GM19023 (cell line): Measurements from ENCODE around the gene SPOP.
A peak's percentile ranks its signal among the peaks of the same experiment; 100 is the strongest.
"Not testable (repeated sequence)": the region's sequence is repeated elsewhere in the genome, so short reads cannot be mapped to it uniquely, and the experiment has no call there.

Experiments used
- ATAC-seq: cut with Tn5 transposase; IDR thresholded peaks from one replicate; pipeline ENCODE4 v1.9.1; 2021; ENCODE audit warnings: mild to moderate bottlenecking, moderate library complexity; ENCODE audit not compliant: unreplicated experiment

SPOP gene

GRCh38 chr17:49696233-49696761 lies 18.4 kb upstream of the SPOP start:
- peak; percentile 73 for ATAC-seq

- ATAC-seq, result no peak
Measured at GRCh38 chr17:49695698-49696232, 17.9 kb upstream of the SPOP start.

- no peak for ATAC-seq
Measured at GRCh38 chr17:49694847-49695697, 17.2 kb upstream of the SPOP start.

GRCh38 chr17:49692751-49693150 lies 14.9 kb upstream of the SPOP start:
- ATAC-seq, result no peak

- no peak for ATAC-seq
Measured at GRCh38 chr17:49691677-49692191, 13.8 kb upstream of the SPOP start.

GRCh38 chr17:49691086-49691676 lies 13.3 kb upstream of the SPOP start:
- ATAC-seq, result no peak

GRCh38 chr17:49690256-49690655 lies 12.4 kb upstream of the SPOP start:
- ATAC-seq, result no peak

GRCh38 chr17:49688848-49689247 lies 11.0 kb upstream of the SPOP start:
- no peak for ATAC-seq

GRCh38 chr17:49687878-49688491 lies 10.1 kb upstream of the SPOP start:
- ATAC-seq, result no peak

- ATAC-seq, result no peak
Measured at GRCh38 chr17:49681106-49681979, 3.4 kb upstream of the SPOP start.

GRCh38 chr17:49680314-49680713 lies 2.4 kb upstream of the SPOP start:
- ATAC-seq, result no peak

GRCh38 chr17:49677134-49677932 lies 564 bp downstream of the SPOP start:
- ATAC-seq, result peak; percentile 55

- ATAC-seq, result peak; percentile 47
Measured at GRCh38 chr17:49676276-49676868, 1.5 kb downstream of the SPOP start.

- no peak for ATAC-seq
Measured at GRCh38 chr17:49674507-49674906, 3.4 kb downstream of the SPOP start.

GRCh38 chr17:49673679-49674078 lies 4.2 kb downstream of the SPOP start:
- ATAC-seq, result not testable (repeated sequence)

- ATAC-seq, result no peak
Measured at GRCh38 chr17:49670641-49671040, 7.3 kb downstream of the SPOP start.

- no peak for ATAC-seq
Measured at GRCh38 chr17:49670002-49670401, 7.9 kb downstream of the SPOP start.

- no peak for ATAC-seq
Measured at GRCh38 chr17:49667854-49668253, 10.0 kb downstream of the SPOP start.

GRCh38 chr17:49664706-49665211 lies 13.1 kb downstream of the SPOP start:
- ATAC-seq, result no peak
